Activated B cell treated with CpG ODN at 0.5 μM for 24 hours (primary cell): ENCODE results near the gene CDHR2. TPM values are rescaled to one million over a fixed set of nuclear protein-coding genes. Genes with fewer than 3 reads are reported as not detected.
A peak's percentile ranks its signal among the peaks of the same experiment; 100 is the strongest.

Experiments used
- ATAC-seq: fragments of 200-7000 bp; cut with Tn5 transposase; one replicate; pipeline ENCODE4 v1.10.0; 2021; ENCODE audit warnings: low read depth, mild to moderate bottlenecking, moderate library complexity
- CTCF ChIA-PET: fragments of 350-600 bp; sonication (Branson Sonifier 250); formaldehyde crosslinking; loops from one replicate; lab custom pipeline; 2021; ENCODE audit warnings: antibody characterized with exemption; lab: Charles Lee
- POLR2A ChIA-PET: fragments of 350-600 bp; sonication (Branson Sonifier 250); formaldehyde crosslinking; loops from one replicate; lab custom pipeline; 2021; ENCODE audit warnings: antibody characterized with exemption; lab: Charles Lee
- DNase-seq: peaks from one replicate; pipeline ENCODE4 v3.0.0; 2022
- H3K27ac Mint-ChIP-seq: one replicate; pipeline ENCODE4 v1.8.0; 2020; ENCODE audit warnings: mixed read lengths
- H3K27me3 Mint-ChIP-seq: one replicate; pipeline ENCODE4 v1.8.0; 2021; ENCODE audit warnings: mixed read lengths
- H3K36me3 Mint-ChIP-seq: one replicate; pipeline ENCODE4 v1.8.0; 2021; ENCODE audit warnings: low read depth, mixed read lengths
- H3K4me1 Mint-ChIP-seq: one replicate; pipeline ENCODE4 v1.8.0; 2021; ENCODE audit warnings: mixed read lengths
- H3K4me3 Mint-ChIP-seq: one replicate; pipeline ENCODE4 v1.8.0; 2020; ENCODE audit warnings: mild to moderate bottlenecking, mixed read lengths
- H3K9me3 Mint-ChIP-seq: one replicate; pipeline ENCODE4 v1.8.0; 2020; ENCODE audit warnings: mixed read lengths
- CTCF ChIP-seq: fragments of 200-600 bp; IDR thresholded peaks from one replicate; pipeline ENCODE4 v1.8.0; 2022; ENCODE audit warnings: antibody characterized with exemption, mild to moderate bottlenecking
- intact Hi-C: fragments of 100-400 bp; cut with micrococcal nuclease; formaldehyde crosslinking; loops from one replicate; pipeline ENCODE4 v1.15.1; 2024
- total RNA-seq: library from RNA; stranded (reverse); gene quantifications from 2 replicates; pipeline ENCODE4 v1.2.3, GENCODE V29; 2022

The CDHR2 gene
- total RNA-seq, 1 donor from 2014 or later = 0.31 TPM

DNA sequence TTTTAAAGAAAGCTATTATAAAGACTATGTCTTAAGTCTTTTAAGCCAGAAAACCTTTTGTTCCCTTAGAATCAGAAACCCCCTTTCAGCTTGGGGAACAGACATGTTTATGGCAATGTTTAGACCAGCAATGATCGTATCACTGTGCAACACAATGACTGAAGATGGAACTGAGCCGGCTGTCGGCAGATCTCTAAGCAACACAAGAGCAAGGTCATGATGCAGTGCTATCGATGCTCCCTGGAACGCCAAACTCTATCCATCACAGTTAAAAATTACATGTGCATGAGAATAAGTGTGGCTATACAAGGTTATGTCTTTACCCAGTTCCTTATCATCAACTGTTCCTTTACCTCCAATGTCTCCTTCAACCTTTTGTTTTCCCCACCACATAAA lies 10.2 kb upstream of the CDHR2 start:
- no peak overlapping the region for H3K4me3 Mint-ChIP-seq
- no peak for DNase-seq
- H3K27me3 Mint-ChIP-seq = no peaks in the 10 kb centered on the region
- POLR2A ChIA-PET = interaction anchor here (2.4 to 4.2 kb wide), 2 partner anchors 11 to 122 kb away, joined by 7 to 22 read pairs; partner anchors contain the start of gene CLTB
- H3K9me3 Mint-ChIP-seq = no peaks in the 10 kb centered on the region
- intact Hi-C loops = loop anchor here (5.0 to 10.0 kb wide), 4 partner anchors 93 to 1576 kb away; partner anchors contain the start of genes EIF4E1B, N4BP3, NSD1 and PRELID1
- peak overlapping the region; percentile 95 for H3K27ac Mint-ChIP-seq
- peaks cover 15% of the 10 kb centered on the region for H3K36me3 Mint-ChIP-seq
- ATAC-seq = no peak
- TF ChIP-seq CTCF = no peak
- CTCF ChIA-PET = interaction anchor here (1.5 to 1.6 kb wide), 3 partner anchors 91 to 123 kb away, joined by 4 to 5 read pairs (median 5); partner anchors contain the start of genes CLTB and FAF2
- H3K4me1 Mint-ChIP-seq = peaks cover 65% of the 10 kb centered on the region

- H3K36me3 Mint-ChIP-seq = peaks cover 15% of the 10 kb centered on the region
- no peak for DNase-seq
- H3K27me3 Mint-ChIP-seq = no peaks in the 10 kb centered on the region
- intact Hi-C loops = loop anchor here (5.0 kb wide), 1 partner anchor 33 kb away; no protein-coding TSS in a partner anchor
- TF ChIP-seq CTCF = no peak
- ChIA-PET CTCF (no interaction called here), POLR2A (no interaction called here)
- H3K27ac Mint-ChIP-seq = peak overlapping the region; percentile 91
- no peak overlapping the region for H3K4me3 Mint-ChIP-seq
- ATAC-seq = no peak
- no peaks in the 10 kb centered on the region for H3K9me3 Mint-ChIP-seq
- H3K4me1 Mint-ChIP-seq = peaks cover 58% of the 10 kb centered on the region
These were observed 8.7 kb upstream of the CDHR2 start for GRCh38 chr5:176540476-176540899.

GRCh38 chr5:176540956-176541337 lies 8.2 kb upstream of the CDHR2 start:
- intact Hi-C loops = loop anchor here (5.0 kb wide), 1 partner anchor 34 kb away; no protein-coding TSS in a partner anchor
- no peaks in the 10 kb centered on the region for H3K27me3 Mint-ChIP-seq
- no peak for TF ChIP-seq CTCF
- ChIA-PET CTCF (no interaction called here), POLR2A (interaction anchor here (3.3 kb wide), 1 partner anchor 125 kb away, joined by 15 read pairs; the partner anchor contains the start of gene CLTB)
- H3K9me3 Mint-ChIP-seq = no peaks in the 10 kb centered on the region
- peaks cover 55% of the 10 kb centered on the region for H3K4me1 Mint-ChIP-seq
- DNase-seq (no peak), ATAC-seq (no peak)
- H3K36me3 Mint-ChIP-seq = peaks cover 11% of the 10 kb centered on the region
- H3K4me3 Mint-ChIP-seq = peak overlapping the region; percentile 84
- peak overlapping the region; percentile 91 for H3K27ac Mint-ChIP-seq

DNA sequence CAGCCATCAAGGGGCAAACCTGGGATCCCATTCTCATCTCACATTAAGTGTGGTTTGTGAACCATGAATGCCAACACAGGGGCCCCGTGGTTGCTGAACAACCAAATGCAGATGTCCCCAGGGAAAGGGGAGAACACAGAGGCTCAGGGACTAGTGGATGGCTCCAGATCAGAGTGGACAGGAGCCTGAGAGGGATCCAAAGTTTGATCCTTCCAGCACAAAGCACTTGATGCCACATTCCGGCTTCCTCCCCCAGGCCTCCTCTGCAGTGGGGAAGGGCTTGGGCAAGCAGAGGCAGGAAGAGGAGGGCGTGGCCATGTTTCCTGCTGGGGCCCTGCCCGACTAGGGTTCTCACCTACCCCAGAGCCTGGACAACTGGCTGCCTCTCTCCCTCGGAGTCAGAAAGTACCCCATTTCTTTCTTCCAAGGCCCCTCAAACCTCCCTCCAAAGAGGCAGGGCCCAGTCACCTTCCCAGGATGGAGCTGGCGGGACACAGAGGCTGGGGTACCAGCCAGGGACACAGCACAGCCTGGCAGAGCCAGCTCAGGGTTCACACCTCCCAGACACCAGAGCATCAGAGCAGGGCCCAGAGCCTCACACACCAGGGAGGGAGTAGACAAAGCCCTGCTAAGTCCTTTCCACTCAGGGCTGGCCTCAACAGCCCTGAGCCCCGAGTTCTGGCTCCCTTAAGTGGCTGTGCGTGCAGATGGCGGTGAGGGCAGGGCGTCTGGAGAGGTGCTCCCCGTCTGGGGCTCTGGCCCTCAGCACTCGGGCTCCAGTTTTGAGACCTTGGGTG lies 7.6 kb upstream of the CDHR2 start:
- Mint-ChIP-seq H3K27ac (peak overlapping the region; percentile 91), H3K4me3 (peak overlapping the region; percentile 84), H3K4me1 (peaks cover 55% of the 10 kb centered on the region), H3K9me3 (no peaks in the 10 kb centered on the region), H3K27me3 (no peaks in the 10 kb centered on the region), H3K36me3 (peaks cover 8% of the 10 kb centered on the region)
- intact Hi-C loops = loop anchor here (1.0 to 5.0 kb wide), 2 partner anchors 7 to 34 kb away; no protein-coding TSS in a partner anchor
- DNase-seq = peak; percentile 44
- no peak for ATAC-seq
- ChIA-PET POLR2A (interaction anchor here (1.1 to 3.3 kb wide), 2 partner anchors 11 to 125 kb away, joined by 5 to 15 read pairs; partner anchors contain the start of gene CLTB), CTCF (interaction anchor here (2.4 to 2.8 kb wide), 2 partner anchors 94 to 125 kb away, joined by 13 to 18 read pairs; partner anchors contain the start of genes CLTB and FAF2)
- TF ChIP-seq CTCF = no peak
